Measurements from ENCODE around the gene RNU2-63P.

DNA sequence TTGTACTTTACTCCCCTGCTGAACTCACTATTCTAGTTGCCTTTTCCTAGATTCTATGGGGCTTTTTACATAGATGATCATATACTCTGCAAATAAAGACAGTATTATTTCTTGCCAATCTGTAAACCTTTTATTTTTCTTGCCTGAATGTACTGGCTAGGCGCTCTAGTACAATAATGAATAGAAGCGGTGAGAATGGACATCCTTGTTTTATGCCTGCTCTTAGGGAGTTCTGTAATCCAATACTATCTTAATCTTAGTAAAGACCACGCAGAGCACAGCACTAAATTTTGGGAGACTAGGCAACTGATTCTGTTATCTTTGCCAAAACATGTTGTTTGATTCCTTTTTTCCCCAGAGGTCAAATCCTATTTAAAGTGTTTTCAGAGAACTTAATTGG is 32.2 kb upstream of the RNU2-63P start:
- TF ChIP-seq, protein P1, sequence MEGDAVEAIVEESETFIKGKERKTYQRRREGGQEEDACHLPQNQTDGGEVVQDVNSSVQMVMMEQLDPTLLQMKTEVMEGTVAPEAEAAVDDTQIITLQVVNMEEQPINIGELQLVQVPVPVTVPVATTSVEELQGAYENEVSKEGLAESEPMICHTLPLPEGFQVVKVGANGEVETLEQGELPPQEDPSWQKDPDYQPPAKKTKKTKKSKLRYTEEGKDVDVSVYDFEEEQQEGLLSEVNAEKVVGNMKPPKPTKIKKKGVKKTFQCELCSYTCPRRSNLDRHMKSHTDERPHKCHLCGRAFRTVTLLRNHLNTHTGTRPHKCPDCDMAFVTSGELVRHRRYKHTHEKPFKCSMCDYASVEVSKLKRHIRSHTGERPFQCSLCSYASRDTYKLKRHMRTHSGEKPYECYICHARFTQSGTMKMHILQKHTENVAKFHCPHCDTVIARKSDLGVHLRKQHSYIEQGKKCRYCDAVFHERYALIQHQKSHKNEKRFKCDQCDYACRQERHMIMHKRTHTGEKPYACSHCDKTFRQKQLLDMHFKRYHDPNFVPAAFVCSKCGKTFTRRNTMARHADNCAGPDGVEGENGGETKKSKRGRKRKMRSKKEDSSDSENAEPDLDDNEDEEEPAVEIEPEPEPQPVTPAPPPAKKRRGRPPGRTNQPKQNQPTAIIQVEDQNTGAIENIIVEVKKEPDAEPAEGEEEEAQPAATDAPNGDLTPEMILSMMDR (IDR thresholded peaks at IDR 0.05) = no peak
- TF ChIP-seq EP300 (IDR thresholded peaks at IDR 0.05) = no peak

All from esophagus muscularis mucosa (tissue), 3 donors.